SK-N-SH (cell line): ENCODE measurements around the gene CCDC197. TPM values are rescaled to one million over a fixed set of nuclear protein-coding genes. Genes with fewer than 3 reads are reported as not detected.

Experiments used
- CTCF ChIA-PET: fragments of 300-600, 350-600 bp; formaldehyde crosslinking; extraction: SDS; loops from one replicate; lab custom pipeline; 2021; lab: Yijun Ruan, JAX
- POLR2A ChIA-PET: fragments of 350-600 bp; sonication (Branson Sonifier 250); formaldehyde crosslinking; extraction: SDS; loops from one replicate; lab custom pipeline; 2020; ENCODE audit warnings: antibody characterized with exemption, inconsistent platforms; lab: Yijun Ruan, JAX
- DNase-seq: peaks from one replicate; pipeline ENCODE4 v3.0.0; 2012
- H2AFZ ChIP-seq: fragments of 200-600 bp; sonication (generic); 2 replicates; pipeline ENCODE4 v1.8.1; 2016; ENCODE audit warnings: antibody characterized with exemption, mild to moderate bottlenecking, low read depth
- H3F3A ChIP-seq: fragments of 200-600 bp; sonication (generic); replicated peaks from 2 replicates; pipeline ENCODE3; 2016; ENCODE audit warnings: antibody characterized with exemption, mild to moderate bottlenecking; ENCODE audit not compliant: insufficient read depth
- H3K27ac ChIP-seq, 2 experiments: fragments of 200-500 bp in 1 of 2; fragments of 200-600 bp in 1 of 2; sonication (Bioruptor generic) in 1 of 2; sonication (generic), shearing (Covaris generic) in 1 of 2; 2 replicates each; pipeline versions ENCODE4 v1.5.1 to v1.6.1; 2014 to 2016; ENCODE audit warnings: low read depth in 2 of 2, inconsistent platforms in 1 of 2, low read length in 1 of 2, mild to moderate bottlenecking in 1 of 2, mixed read lengths in 1 of 2
- H3K27me3 ChIP-seq: fragments of 200-600 bp; sonication (generic), shearing (Covaris generic); 2 replicates; pipeline ENCODE4 v1.6.1; 2016; ENCODE audit warnings: mixed run types; ENCODE audit not compliant: insufficient read depth
- H3K36me3 ChIP-seq, 2 experiments: fragments of 200-500 bp in 1 of 2; fragments of 200-600 bp in 1 of 2; sonication (Bioruptor generic) in 1 of 2; sonication (generic) in 1 of 2; replicated peaks in 1 of 2; 2 replicates each; pipeline versions ENCODE3 to v1.5.1; 2014 to 2016; ENCODE audit warnings: low read length in 1 of 2, mild to moderate bottlenecking in 1 of 2; ENCODE audit not compliant: insufficient read depth in 2 of 2, control insufficient read depth in 1 of 2
- H3K4me1 ChIP-seq, 2 experiments: fragments of 200-500 bp in 1 of 2; fragments of 200-600 bp in 1 of 2; sonication (Bioruptor generic) in 1 of 2; sonication (generic), shearing (Covaris generic) in 1 of 2; 2 replicates each; pipeline versions ENCODE4 v1.5.1 to v1.6.1; 2014 to 2016; ENCODE audit warnings: low read depth in 1 of 2, low read length in 1 of 2, mixed run types in 1 of 2; ENCODE audit not compliant: insufficient read depth in 2 of 2, control insufficient read depth in 1 of 2
- H3K4me2 ChIP-seq: fragments of 200-600 bp; sonication (generic), shearing (Covaris generic); 2 replicates; pipeline ENCODE4 v1.6.1; 2017; ENCODE audit warnings: mixed run types
- H3K4me3 ChIP-seq, 2 experiments: fragments of 200-500 bp in 1 of 2; fragments of 200-600 bp in 1 of 2; sonication (Bioruptor generic) in 1 of 2; sonication (generic), shearing (Covaris generic) in 1 of 2; 2 replicates each; pipeline versions ENCODE4 v1.5.1 to v1.8.1; 2014 to 2016; ENCODE audit warnings: low read depth in 2 of 2, inconsistent platforms in 1 of 2, low read length in 1 of 2, mild to moderate bottlenecking in 1 of 2, mixed read lengths in 1 of 2, moderate library complexity in 1 of 2
- H3K79me2 ChIP-seq: fragments of 200-600 bp; sonication (generic); 2 replicates; pipeline ENCODE4 v1.8.1; 2017; ENCODE audit warnings: mild to moderate bottlenecking; ENCODE audit not compliant: insufficient read depth
- H3K9ac ChIP-seq: fragments of 200-600 bp; sonication (generic); 2 replicates; pipeline ENCODE4 v1.6.1; 2017; ENCODE audit warnings: mixed run types
- H3K9me2 ChIP-seq: fragments of 200-600 bp; sonication (generic); 2 replicates; pipeline ENCODE4 v1.6.1; 2017; ENCODE audit warnings: mixed run types
- H3K9me3 ChIP-seq: fragments of 200-600 bp; sonication (generic); 2 replicates; pipeline ENCODE4 v1.6.1; 2017; ENCODE audit warnings: mixed run types, mild to moderate bottlenecking, moderate library complexity
- H4K20me1 ChIP-seq: fragments of 200-600 bp; sonication (generic); 2 replicates; pipeline ENCODE4 v1.6.1; 2017; ENCODE audit warnings: mild to moderate bottlenecking, mixed run types; ENCODE audit not compliant: insufficient read depth
- ELF1 ChIP-seq: IDR thresholded peaks from 2 replicates; pipeline ENCODE4 v1.4.0; 2012
- EP300 ChIP-seq, 2 experiments: IDR thresholded peaks; 2 replicates each; pipeline versions ENCODE4 v1.4.0 to v1.6.1; 2012; ENCODE audit warnings: borderline replicate concordance in 1 of 2, low read depth in 1 of 2, low read length in 1 of 2
- FOSL2 ChIP-seq: IDR thresholded peaks from 2 replicates; pipeline ENCODE4 v1.4.0; 2012; ENCODE audit warnings: low read depth, mild to moderate bottlenecking, moderate library complexity, borderline replicate concordance
- FOXJ3 ChIP-seq: sonication (generic); formaldehyde crosslinking; IDR thresholded peaks from 2 replicates; pipeline ENCODE4 v1.5.1; 2020; ENCODE audit warnings: mild to moderate bottlenecking, missing genetic modification reagents
- MEF2A ChIP-seq: IDR thresholded peaks from 2 replicates; pipeline ENCODE4 v1.4.0; 2012; ENCODE audit warnings: low read depth, borderline replicate concordance
- NFIC ChIP-seq: IDR thresholded peaks from 2 replicates; pipeline ENCODE4 v1.4.0; 2012; ENCODE audit warnings: borderline replicate concordance
- POLR2AphosphoS5 ChIP-seq: IDR thresholded peaks from 2 replicates; pipeline ENCODE4 v1.6.1; 2012; ENCODE audit warnings: low read depth, low read length
- TAF1 ChIP-seq: IDR thresholded peaks from 2 replicates; pipeline ENCODE4 v1.6.1; 2012; ENCODE audit warnings: low read depth, mild to moderate bottlenecking, low read length, moderate library complexity, borderline replicate concordance
- WGBS: methylation state at CpG from one replicate; pipeline ENCODE4 v1.1.6; 2017; ENCODE audit warnings: low lambda C conversion rate; 5-methylcytosine and 5-hydroxymethylcytosine counted together
- polyA plus RNA-seq, 3 experiments: library from polyadenylated mRNA; depleted of rRNA; stranded (reverse); fragments of >200 nt; gene quantifications; 2 replicates each; pipeline ENCODE4 v1.2.3, GENCODE V29; 2012
- TF ChIP-seq, protein P1 (sequence below): fragments of 200-600 bp; sonication (generic); IDR thresholded peaks from 2 replicates; pipeline ENCODE4 v1.6.1; 2017; ENCODE audit warnings: antibody characterized with exemption, mild to moderate bottlenecking, moderate library complexity
- TF ChIP-seq, protein P2 (sequence below): IDR thresholded peaks from 2 replicates; pipeline ENCODE4 v1.6.1; 2012; ENCODE audit warnings: mild to moderate bottlenecking, low read depth, low read length, moderate library complexity

CCDC197 gene
- polyA plus RNA-seq, 1 of the 3 experiments (the other 2 are of a cell fraction): not detected

DNA sequence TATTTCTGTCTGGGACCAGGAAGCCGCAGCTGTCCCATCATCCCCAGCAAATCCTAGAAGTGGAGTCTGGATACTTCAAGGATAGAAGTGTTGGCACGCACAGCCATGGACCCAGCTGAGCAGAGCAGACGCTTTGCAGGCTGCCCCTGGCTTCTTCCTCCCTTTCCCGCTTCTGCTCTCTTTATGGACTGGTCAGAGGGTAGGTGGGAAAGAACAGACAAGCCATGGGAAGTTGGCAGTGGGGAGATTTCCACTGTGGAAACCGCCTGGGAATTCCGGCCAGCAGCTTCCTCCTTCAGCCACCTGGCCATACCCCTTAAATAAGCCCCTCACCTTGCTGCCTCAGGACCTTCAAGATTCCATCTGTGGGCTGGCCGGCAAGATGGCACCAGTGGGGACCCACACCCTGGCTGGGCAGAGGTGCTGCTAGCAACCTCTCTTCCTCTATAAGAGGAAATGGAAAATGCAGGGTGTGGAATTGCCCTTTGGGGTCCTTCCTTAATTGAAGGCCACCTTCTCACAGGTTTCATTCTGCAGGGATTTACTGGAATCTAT lies 49.7 kb downstream of the CCDC197 start:
- Histone ChIP-seq H3K79me2 (no peaks in the 10 kb centered on the region), H4K20me1 (no peaks in the 10 kb centered on the region), H3F3A (no peaks in the 10 kb centered on the region), H3K9me2 (no peaks in the 10 kb centered on the region), H3K27me3 (no peaks in the 10 kb centered on the region), H3K9ac (no peak overlapping the region), H3K4me3 (no peak overlapping the region), H3K36me3 (peaks cover 18 to 81% of the 10 kb centered on the region in 2 experiments), H3K4me1 (peaks cover 0 to 18% of the 10 kb centered on the region in 2 experiments; a peak in 2 of 4 replicates), H3K27ac (no peak overlapping the region), H3K4me2 (no peak overlapping the region), H2AFZ (no peak overlapping the region), H3K9me3 (no peaks in the 10 kb centered on the region)
- ChIA-PET CTCF (interaction anchor here (0.8 to 8.1 kb wide), 4 partner anchors 9 to 90 kb away, joined by 3 to 74 read pairs (median 6); no protein-coding TSS in a partner anchor), POLR2A (no interaction called here)
- TF ChIP-seq, protein P1, sequence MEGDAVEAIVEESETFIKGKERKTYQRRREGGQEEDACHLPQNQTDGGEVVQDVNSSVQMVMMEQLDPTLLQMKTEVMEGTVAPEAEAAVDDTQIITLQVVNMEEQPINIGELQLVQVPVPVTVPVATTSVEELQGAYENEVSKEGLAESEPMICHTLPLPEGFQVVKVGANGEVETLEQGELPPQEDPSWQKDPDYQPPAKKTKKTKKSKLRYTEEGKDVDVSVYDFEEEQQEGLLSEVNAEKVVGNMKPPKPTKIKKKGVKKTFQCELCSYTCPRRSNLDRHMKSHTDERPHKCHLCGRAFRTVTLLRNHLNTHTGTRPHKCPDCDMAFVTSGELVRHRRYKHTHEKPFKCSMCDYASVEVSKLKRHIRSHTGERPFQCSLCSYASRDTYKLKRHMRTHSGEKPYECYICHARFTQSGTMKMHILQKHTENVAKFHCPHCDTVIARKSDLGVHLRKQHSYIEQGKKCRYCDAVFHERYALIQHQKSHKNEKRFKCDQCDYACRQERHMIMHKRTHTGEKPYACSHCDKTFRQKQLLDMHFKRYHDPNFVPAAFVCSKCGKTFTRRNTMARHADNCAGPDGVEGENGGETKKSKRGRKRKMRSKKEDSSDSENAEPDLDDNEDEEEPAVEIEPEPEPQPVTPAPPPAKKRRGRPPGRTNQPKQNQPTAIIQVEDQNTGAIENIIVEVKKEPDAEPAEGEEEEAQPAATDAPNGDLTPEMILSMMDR: no peak
- no peak for TF ChIP-seq ELF1
- no peak for DNase-seq
- WGBS: 99% methylated on average over 7 of the region's 7 CpGs

DNA sequence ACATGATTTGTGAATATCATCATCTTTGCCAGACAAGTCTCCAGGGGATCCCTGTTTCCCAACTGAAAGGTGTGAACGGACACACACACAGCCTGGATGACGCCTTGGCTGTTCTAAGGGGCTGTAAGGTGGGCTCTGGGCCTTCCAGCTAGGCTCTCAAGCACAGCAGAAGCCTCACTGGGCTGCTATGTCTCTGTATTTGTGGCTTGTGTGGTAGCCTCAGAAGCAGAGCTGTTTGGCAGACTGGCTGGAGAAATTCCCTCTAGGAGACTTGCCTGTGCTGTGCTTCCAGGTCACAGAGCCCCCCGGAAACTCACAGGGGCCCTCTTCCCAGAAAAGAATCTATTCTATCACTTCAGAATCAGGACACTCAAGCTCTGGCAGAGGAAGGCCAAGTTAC lies 50.5 kb downstream of the CCDC197 start:
- no peak for DNase-seq
- 100% methylated on average over 2 of the region's 3 CpGs for WGBS
- Histone ChIP-seq H3K9ac (no peak overlapping the region), H3K36me3 (peaks cover 23 to 89% of the 10 kb centered on the region in 2 experiments), H3K9me2 (no peaks in the 10 kb centered on the region), H3K79me2 (no peaks in the 10 kb centered on the region), H3K4me2 (no peak overlapping the region), H3K4me3 (no peak overlapping the region), H3K4me1 (peaks cover 0 to 18% of the 10 kb centered on the region in 2 experiments; a peak in 2 of 4 replicates), H3K9me3 (no peaks in the 10 kb centered on the region)
- TF ChIP-seq TAF1: no peak
- TF ChIP-seq POLR2AphosphoS5: no peak
- TF ChIP-seq FOXJ3 (CRISPR knock-in tag): no peak
- no peak for TF ChIP-seq NFIC
- TF ChIP-seq, protein P2, sequence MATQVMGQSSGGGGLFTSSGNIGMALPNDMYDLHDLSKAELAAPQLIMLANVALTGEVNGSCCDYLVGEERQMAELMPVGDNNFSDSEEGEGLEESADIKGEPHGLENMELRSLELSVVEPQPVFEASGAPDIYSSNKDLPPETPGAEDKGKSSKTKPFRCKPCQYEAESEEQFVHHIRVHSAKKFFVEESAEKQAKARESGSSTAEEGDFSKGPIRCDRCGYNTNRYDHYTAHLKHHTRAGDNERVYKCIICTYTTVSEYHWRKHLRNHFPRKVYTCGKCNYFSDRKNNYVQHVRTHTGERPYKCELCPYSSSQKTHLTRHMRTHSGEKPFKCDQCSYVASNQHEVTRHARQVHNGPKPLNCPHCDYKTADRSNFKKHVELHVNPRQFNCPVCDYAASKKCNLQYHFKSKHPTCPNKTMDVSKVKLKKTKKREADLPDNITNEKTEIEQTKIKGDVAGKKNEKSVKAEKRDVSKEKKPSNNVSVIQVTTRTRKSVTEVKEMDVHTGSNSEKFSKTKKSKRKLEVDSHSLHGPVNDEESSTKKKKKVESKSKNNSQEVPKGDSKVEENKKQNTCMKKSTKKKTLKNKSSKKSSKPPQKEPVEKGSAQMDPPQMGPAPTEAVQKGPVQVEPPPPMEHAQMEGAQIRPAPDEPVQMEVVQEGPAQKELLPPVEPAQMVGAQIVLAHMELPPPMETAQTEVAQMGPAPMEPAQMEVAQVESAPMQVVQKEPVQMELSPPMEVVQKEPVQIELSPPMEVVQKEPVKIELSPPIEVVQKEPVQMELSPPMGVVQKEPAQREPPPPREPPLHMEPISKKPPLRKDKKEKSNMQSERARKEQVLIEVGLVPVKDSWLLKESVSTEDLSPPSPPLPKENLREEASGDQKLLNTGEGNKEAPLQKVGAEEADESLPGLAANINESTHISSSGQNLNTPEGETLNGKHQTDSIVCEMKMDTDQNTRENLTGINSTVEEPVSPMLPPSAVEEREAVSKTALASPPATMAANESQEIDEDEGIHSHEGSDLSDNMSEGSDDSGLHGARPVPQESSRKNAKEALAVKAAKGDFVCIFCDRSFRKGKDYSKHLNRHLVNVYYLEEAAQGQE: no peak
- TF ChIP-seq FOSL2: no peak
- no peak for TF ChIP-seq MEF2A
- TF ChIP-seq, protein P1: no peak
- no peak for TF ChIP-seq EP300 (IDR thresholded peaks at IDR 0.05; ENCODE audit: borderline replicate concordance in 1 of 2, low read depth in 1 of 2, low read length in 1 of 2)
- TF ChIP-seq, all 33 proteins: peak for 0
- POLR2A ChIA-PET: no interaction called here
- H3F3A ChIP-seq: no peaks in the 10 kb centered on the region
- no peak overlapping the region for H3K27ac ChIP-seq
- H2AFZ ChIP-seq: no peak overlapping the region
- no peaks in the 10 kb centered on the region for H4K20me1 ChIP-seq
- CTCF ChIA-PET: interaction anchor here (0.7 to 8.3 kb wide), 5 partner anchors 9 to 95 kb away, joined by 3 to 100 read pairs (median 10); no protein-coding TSS in a partner anchor
- H3K27me3 ChIP-seq: no peaks in the 10 kb centered on the region
